ENCODE data around the gene HIBADH. TPM values are rescaled to one million over a fixed set of nuclear protein-coding genes. Genes with fewer than 3 reads are reported as not detected.

The HIBADH gene
- polyA plus RNA-seq, 1 donor (not counting 4 experiments of a cell fraction or from before 2014, with no cell fraction given) = 42.6 TPM

DNA sequence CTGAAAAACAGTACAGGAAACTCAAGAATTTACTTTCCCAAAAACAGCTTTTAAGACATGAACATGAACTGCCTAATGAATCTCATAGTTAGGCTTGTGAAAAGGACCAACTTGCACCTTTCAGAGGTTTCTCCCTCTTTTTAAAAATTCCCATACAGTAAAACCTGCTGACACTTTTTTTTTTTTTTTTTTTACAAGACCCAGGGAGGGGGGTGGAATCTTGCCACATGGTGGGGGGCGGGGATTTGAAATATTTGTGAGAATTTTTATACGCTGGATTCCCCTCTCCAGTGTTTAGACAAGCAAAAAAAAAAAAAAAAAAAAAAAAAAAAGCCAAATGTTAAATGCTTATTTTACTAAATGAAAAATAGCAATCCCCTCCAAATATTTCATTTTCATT lies 57.4 kb downstream of the HIBADH start:
- no peak overlapping the region for H3K9ac ChIP-seq (ENCODE audit: control insufficient read depth, extremely low read depth, insufficient read depth, low read length)
- H3K9me1 ChIP-seq (ENCODE audit: control insufficient read depth, extremely low read depth, insufficient read depth, low read length) = no peaks in the 10 kb centered on the region
- no peaks in the 10 kb centered on the region for H3K79me2 ChIP-seq (ENCODE audit: control insufficient read depth, insufficient read depth, low read length)
- no peak overlapping the region for H3K27ac ChIP-seq (ENCODE audit: control insufficient read depth, insufficient read depth, low read length)
- dilution Hi-C loops (cut with MboI; ENCODE audit: extremely low pct_ligation_motif_present, low sequenced_read_pairs) = no loop called here
- TF ChIP-seq EZH2 (IDR thresholded peaks at IDR 0.05; ENCODE audit: low read length) = no peak
- TF ChIP-seq, protein P1, sequence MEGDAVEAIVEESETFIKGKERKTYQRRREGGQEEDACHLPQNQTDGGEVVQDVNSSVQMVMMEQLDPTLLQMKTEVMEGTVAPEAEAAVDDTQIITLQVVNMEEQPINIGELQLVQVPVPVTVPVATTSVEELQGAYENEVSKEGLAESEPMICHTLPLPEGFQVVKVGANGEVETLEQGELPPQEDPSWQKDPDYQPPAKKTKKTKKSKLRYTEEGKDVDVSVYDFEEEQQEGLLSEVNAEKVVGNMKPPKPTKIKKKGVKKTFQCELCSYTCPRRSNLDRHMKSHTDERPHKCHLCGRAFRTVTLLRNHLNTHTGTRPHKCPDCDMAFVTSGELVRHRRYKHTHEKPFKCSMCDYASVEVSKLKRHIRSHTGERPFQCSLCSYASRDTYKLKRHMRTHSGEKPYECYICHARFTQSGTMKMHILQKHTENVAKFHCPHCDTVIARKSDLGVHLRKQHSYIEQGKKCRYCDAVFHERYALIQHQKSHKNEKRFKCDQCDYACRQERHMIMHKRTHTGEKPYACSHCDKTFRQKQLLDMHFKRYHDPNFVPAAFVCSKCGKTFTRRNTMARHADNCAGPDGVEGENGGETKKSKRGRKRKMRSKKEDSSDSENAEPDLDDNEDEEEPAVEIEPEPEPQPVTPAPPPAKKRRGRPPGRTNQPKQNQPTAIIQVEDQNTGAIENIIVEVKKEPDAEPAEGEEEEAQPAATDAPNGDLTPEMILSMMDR (optimal IDR thresholded peaks at IDR 0.05 in 1 of 3, IDR thresholded peaks at IDR 0.05 in 1 of 3, conservative IDR thresholded peaks at IDR 0.05 in 1 of 3; ENCODE audit: extremely low read depth in 1 of 3, insufficient read depth in 2 of 3, low read length in 3 of 3) = no peak
- H3K9me3 ChIP-seq (ENCODE audit: control insufficient read depth, low read depth, low read length) = no peaks in the 10 kb centered on the region
- no peaks in the 10 kb centered on the region for H4K20me1 ChIP-seq (ENCODE audit: control insufficient read depth, extremely low read depth, insufficient read depth, low read length)
- H3K4me3 ChIP-seq (ENCODE audit: control insufficient read depth in 2 of 3, extremely low read depth in 1 of 3, insufficient read depth in 2 of 3, low read depth in 1 of 3, low read length in 3 of 3) = no peak overlapping the region
- H3K27me3 ChIP-seq (ENCODE audit: control insufficient read depth, extremely low read depth, insufficient read depth, low read length) = no peaks in the 10 kb centered on the region
- no peak overlapping the region for H2AFZ ChIP-seq (ENCODE audit: control insufficient read depth, low read length)
- no peak overlapping the region for H3K4me2 ChIP-seq (ENCODE audit: control insufficient read depth, extremely low read depth, insufficient read depth, low read depth, low read length)
- H3K36me3 ChIP-seq (ENCODE audit: control insufficient read depth in 2 of 2, extremely low read depth in 1 of 2, insufficient read depth in 2 of 2, low read length in 2 of 2) = no peaks in the 10 kb centered on the region
- peaks cover 11% of the 10 kb centered on the region for H3K4me1 ChIP-seq (ENCODE audit: control insufficient read depth, extremely low read depth, insufficient read depth, low read length)
- FAIRE-seq (no peak), DNase-seq (ENCODE audit: low read depth, low spot score) (no peak)

DNA sequence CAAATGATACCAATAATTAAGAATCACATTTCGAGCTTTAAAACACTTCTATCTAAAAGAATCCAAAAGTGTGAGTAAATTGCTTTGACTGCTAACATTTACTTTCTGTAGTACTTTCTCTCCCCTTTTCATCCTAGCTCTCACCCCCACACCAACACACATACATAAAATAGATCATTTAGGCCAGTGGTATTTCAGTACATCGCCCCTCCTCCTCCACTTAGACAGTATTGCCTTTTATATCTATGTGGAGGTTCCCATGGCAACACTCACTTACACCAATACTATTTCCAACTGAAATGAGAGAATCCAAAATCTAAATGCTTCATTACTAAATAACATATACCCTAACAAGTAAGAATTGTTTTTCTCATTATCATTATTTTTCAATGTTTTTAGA lies 58.9 kb downstream of the HIBADH start:
- dilution Hi-C loops (cut with MboI; ENCODE audit: extremely low pct_ligation_motif_present, low sequenced_read_pairs) = no loop called here
- Histone ChIP-seq H3K4me2 (ENCODE audit: control insufficient read depth, extremely low read depth, insufficient read depth, low read depth, low read length) (no peak overlapping the region), H3K4me1 (ENCODE audit: control insufficient read depth, extremely low read depth, insufficient read depth, low read length) (peaks cover 5% of the 10 kb centered on the region), H3K9me1 (ENCODE audit: control insufficient read depth, extremely low read depth, insufficient read depth, low read length) (no peaks in the 10 kb centered on the region), H3K4me3 (ENCODE audit: control insufficient read depth in 2 of 3, extremely low read depth in 1 of 3, insufficient read depth in 2 of 3, low read depth in 1 of 3, low read length in 3 of 3) (no peak overlapping the region), H4K20me1 (ENCODE audit: control insufficient read depth, extremely low read depth, insufficient read depth, low read length) (no peaks in the 10 kb centered on the region), H3K79me2 (ENCODE audit: control insufficient read depth, insufficient read depth, low read length) (no peaks in the 10 kb centered on the region), H3K9me3 (ENCODE audit: control insufficient read depth, low read depth, low read length) (no peaks in the 10 kb centered on the region), H3K9ac (ENCODE audit: control insufficient read depth, extremely low read depth, insufficient read depth, low read length) (no peak overlapping the region), H3K27me3 (ENCODE audit: control insufficient read depth, extremely low read depth, insufficient read depth, low read length) (no peaks in the 10 kb centered on the region), H3K27ac (ENCODE audit: control insufficient read depth, insufficient read depth, low read length) (no peak overlapping the region), H3K36me3 (ENCODE audit: control insufficient read depth in 2 of 2, extremely low read depth in 1 of 2, insufficient read depth in 2 of 2, low read length in 2 of 2) (no peaks in the 10 kb centered on the region), H2AFZ (ENCODE audit: control insufficient read depth, low read length) (no peak overlapping the region)
- DNase-seq (ENCODE audit: low read depth, low spot score) (no peak), FAIRE-seq (no peak)
- TF ChIP-seq, protein P1 (optimal IDR thresholded peaks at IDR 0.05 in 1 of 3, IDR thresholded peaks at IDR 0.05 in 1 of 3, conservative IDR thresholded peaks at IDR 0.05 in 1 of 3; ENCODE audit: extremely low read depth in 1 of 3, insufficient read depth in 2 of 3, low read length in 3 of 3) = no peak
- TF ChIP-seq EZH2 (IDR thresholded peaks at IDR 0.05; ENCODE audit: low read length) = no peak
